NCI-H748 treated with DMSO at 0.1 percent for 48 hours (cell line): ENCODE results near the gene LCORL.
"Not testable (repeated sequence)": the region's sequence is repeated elsewhere in the genome, so short reads cannot be mapped to it uniquely, and the experiment has no call there.

Source experiments
- DNase-seq: peaks from one replicate; lab custom pipeline; 2025; lab: John Stamatoyannopoulos, UW

Gene LCORL

GRCh38 chr4:17932041-17932440 is 89.5 kb downstream of the LCORL start:
- DNase-seq, result no peak

- no peak for DNase-seq
These were observed 91.3 kb downstream of the LCORL start for GRCh38 chr4:17930256-17930655.

GRCh38 chr4:17924189-17924588 is 97.4 kb downstream of the LCORL start:
- no peak for DNase-seq

- no peak for DNase-seq
These were observed 100.1 kb downstream of the LCORL start for GRCh38 chr4:17921451-17921850.

GRCh38 chr4:17920681-17921080 is 100.9 kb downstream of the LCORL start:
- no peak for DNase-seq

GRCh38 chr4:17915439-17915838 is 106.1 kb downstream of the LCORL start:
- DNase-seq, result no peak

- DNase-seq, result no peak
These were observed 109.5 kb downstream of the LCORL start for GRCh38 chr4:17912011-17912410.

- no peak for DNase-seq
These were observed 109.9 kb downstream of the LCORL start for GRCh38 chr4:17911608-17912007.

GRCh38 chr4:17898553-17899055 is 123.0 kb downstream of the LCORL start:
- DNase-seq, result no peak

- no peak for DNase-seq
These were observed 126.1 kb downstream of the LCORL start for GRCh38 chr4:17895481-17895880.

GRCh38 chr4:17894421-17894820 is 127.1 kb downstream of the LCORL start:
- no peak for DNase-seq

GRCh38 chr4:17889692-17890091 is 131.9 kb downstream of the LCORL start:
- DNase-seq, result no peak

GRCh38 chr4:17884511-17884910 is 137.0 kb downstream of the LCORL start:
- no peak for DNase-seq

GRCh38 chr4:17884063-17884462 is 137.5 kb downstream of the LCORL start:
- no peak for DNase-seq

- no peak for DNase-seq
These were observed 143.9 kb downstream of the LCORL start for GRCh38 chr4:17877661-17878060.

- no peak for DNase-seq
These were observed 144.6 kb downstream of the LCORL start for GRCh38 chr4:17876943-17877342.

- DNase-seq, result no peak
These were observed 146.0 kb downstream of the LCORL start for GRCh38 chr4:17875402-17876070.

GRCh38 chr4:17869327-17869726 is 152.2 kb downstream of the LCORL start:
- no peak for DNase-seq

GRCh38 chr4:17867276-17867675 is 154.3 kb downstream of the LCORL start:
- DNase-seq, result no peak

GRCh38 chr4:17866810-17867209 is 154.7 kb downstream of the LCORL start:
- DNase-seq, result no peak

GRCh38 chr4:17865866-17866363 is 155.6 kb downstream of the LCORL start:
- DNase-seq, result no peak

- DNase-seq, result not testable (repeated sequence)
These were observed 159.6 kb downstream of the LCORL start for GRCh38 chr4:17861906-17862305.

- DNase-seq, result no peak
These were observed 161.7 kb downstream of the LCORL start for GRCh38 chr4:17859793-17860406.

- DNase-seq, result no peak
These were observed 167.5 kb downstream of the LCORL start for GRCh38 chr4:17854036-17854435.
